ENCODE data around the gene ARX. TPM values are rescaled to one million over a fixed set of nuclear protein-coding genes. Genes with fewer than 3 reads are reported as not detected.

The ARX gene
- total RNA-seq, 1 experiment from 2014 or later: 0.22 TPM

GRCh38 chrX:24969812-24970211, 46.0 kb downstream of the ARX start:
- no peak for DNase-seq (ENCODE audit: low read depth, low spot score)
- Histone ChIP-seq H2AFZ (ENCODE audit: low read depth, low read length, poor library complexity, severe bottlenecking) (no peak overlapping the region), H3K4me3 (replicated peaks in 1 of 2; ENCODE audit: low read depth in 1 of 2, low read length in 2 of 2) (no peak overlapping the region), H3K9ac (ENCODE audit: low read length) (no peak overlapping the region), H3K4me1 (ENCODE audit: control insufficient read depth in 1 of 2, insufficient read depth in 2 of 2, low read length in 2 of 2) (no peaks in the 10 kb centered on the region), H3K36me3 (ENCODE audit: control insufficient read depth in 1 of 2, insufficient read depth in 2 of 2, low read length in 2 of 2) (no peaks in the 10 kb centered on the region), H3K27me3 (ENCODE audit: insufficient read depth, low read length) (no peaks in the 10 kb centered on the region), H3K9me2 (ENCODE audit: insufficient read depth) (no peaks in the 10 kb centered on the region), H3K27ac (ENCODE audit: low read depth, low read length) (no peak overlapping the region), H3K9me3 (ENCODE audit: control insufficient read depth in 1 of 2, insufficient read depth in 1 of 2, low read depth in 1 of 2, low read length in 2 of 2) (no peaks in the 10 kb centered on the region), H3K79me2 (ENCODE audit: insufficient read depth, low read length) (no peaks in the 10 kb centered on the region), H4K20me1 (ENCODE audit: insufficient read depth) (no peaks in the 10 kb centered on the region), H3K4me2 (ENCODE audit: low read length) (no peak overlapping the region)
- POLR2A ChIA-PET: no interaction called here
- no peak for ATAC-seq
- BruUV-seq (replicated peaks): no TSS peak
- TF ChIP-seq POLR2AphosphoS5 (IDR thresholded peaks at IDR 0.05; ENCODE audit: low read depth, low read length) (no peak), ZFX (IDR thresholded peaks at IDR 0.05) (no peak), REST (IDR thresholded peaks at IDR 0.05; ENCODE audit: low read depth) (no peak), TCF7L2 (IDR thresholded peaks at IDR 0.05; ENCODE audit: borderline replicate concordance, extremely low read depth, insufficient read depth, insufficient read length) (no peak), EZH2phosphoT487 (IDR thresholded peaks at IDR 0.05; ENCODE audit: borderline replicate concordance) (no peak), POLR2A (IDR thresholded peaks at IDR 0.05; ENCODE audit: borderline replicate concordance, extremely low read depth, insufficient read depth, insufficient read length) (no peak), SIN3A (IDR thresholded peaks at IDR 0.05; ENCODE audit: low read depth) (no peak), JUND (IDR thresholded peaks at IDR 0.05) (no peak), CBX3 (IDR thresholded peaks at IDR 0.05; ENCODE audit: low read depth) (no peak), CEBPB (IDR thresholded peaks at IDR 0.05; ENCODE audit: low read depth) (no peak)
- RAD21 ChIA-PET (ENCODE audit: low non-redundant PET in 1 of 2, low total read pairs in 2 of 2, uncharacterized antibody in 2 of 2, unreplicated experiment in 2 of 2): no interaction called here
- CTCF ChIA-PET: no interaction called here
- intact Hi-C loops (cut with micrococcal nuclease): no loop called here

Measured in HCT116 (cell line).